BJ (cell line): ENCODE data around the gene RIMKLB. TPM values are rescaled to one million over a fixed set of nuclear protein-coding genes. Genes with fewer than 3 reads are reported as not detected.

Source experiments
- CTCF ChIA-PET: fragments of 350-600 bp; formaldehyde crosslinking; extraction: SDS; loops from one replicate; lab custom pipeline; 2021; ENCODE audit warnings: antibody characterized with exemption, inconsistent platforms; lab: Yijun Ruan, JAX
- POLR2A ChIA-PET: fragments of 300-600 bp; sonication (Branson Sonifier 250); formaldehyde crosslinking; extraction: SDS; loops from one replicate; lab custom pipeline; 2021; ENCODE audit warnings: antibody characterized with exemption; lab: Charles Lee
- DNase-seq: peaks from one replicate; pipeline ENCODE4 v3.0.0-alpha.2; 2011; ENCODE audit warnings: low read depth
- H3K27me3 ChIP-seq: 2 replicates; pipeline ENCODE4 v1.6.0; 2011; ENCODE audit warnings: low read length; ENCODE audit not compliant: control insufficient read depth, insufficient read depth
- H3K36me3 ChIP-seq: 2 replicates; pipeline ENCODE4 v1.5.1; 2011; ENCODE audit warnings: low read length; ENCODE audit not compliant: control insufficient read depth, insufficient read depth
- H3K4me3 ChIP-seq: 2 replicates; pipeline ENCODE4 v1.5.1; 2011; ENCODE audit warnings: low read depth, mild to moderate bottlenecking, control low read depth, low read length
- polyA plus RNA-seq: library from polyadenylated mRNA; depleted of rRNA; stranded (reverse); fragments of >200 nt; gene quantifications from 2 replicates; pipeline ENCODE4 v1.2.3, GENCODE V29; 2011
- TF ChIP-seq, protein P1 (sequence below): IDR thresholded peaks from 2 replicates; pipeline ENCODE4 v1.5.1; 2011; ENCODE audit warnings: low read depth, mild to moderate bottlenecking, control low read depth, inconsistent platforms, low read length, moderate library complexity; ENCODE audit not compliant: insufficient read depth

The RIMKLB gene
- polyA plus RNA-seq, 1 experiment: 9.7 TPM

DNA sequence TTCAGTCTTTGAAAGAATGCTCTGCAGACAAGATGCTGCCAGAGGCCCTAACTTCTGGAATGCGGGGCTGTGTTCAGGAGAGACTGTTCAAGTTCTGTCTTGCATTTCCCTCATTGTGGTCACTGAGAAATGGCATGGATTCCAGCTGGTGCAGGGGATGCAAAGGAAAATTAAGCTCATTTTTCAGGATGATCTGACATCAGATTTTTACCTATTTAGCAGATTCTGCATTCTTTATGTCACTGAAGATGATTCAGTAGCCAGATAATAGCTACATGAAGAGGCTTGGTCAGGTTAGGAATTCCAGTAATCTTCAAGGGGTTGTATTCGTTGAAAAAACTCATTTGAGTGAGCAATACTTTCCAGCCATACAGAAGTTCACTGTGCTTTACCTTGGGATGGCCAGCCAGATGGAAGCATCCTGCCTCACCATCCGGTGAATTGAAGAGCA lies 19.1 kb upstream of the RIMKLB start:
- TF ChIP-seq, protein P1, sequence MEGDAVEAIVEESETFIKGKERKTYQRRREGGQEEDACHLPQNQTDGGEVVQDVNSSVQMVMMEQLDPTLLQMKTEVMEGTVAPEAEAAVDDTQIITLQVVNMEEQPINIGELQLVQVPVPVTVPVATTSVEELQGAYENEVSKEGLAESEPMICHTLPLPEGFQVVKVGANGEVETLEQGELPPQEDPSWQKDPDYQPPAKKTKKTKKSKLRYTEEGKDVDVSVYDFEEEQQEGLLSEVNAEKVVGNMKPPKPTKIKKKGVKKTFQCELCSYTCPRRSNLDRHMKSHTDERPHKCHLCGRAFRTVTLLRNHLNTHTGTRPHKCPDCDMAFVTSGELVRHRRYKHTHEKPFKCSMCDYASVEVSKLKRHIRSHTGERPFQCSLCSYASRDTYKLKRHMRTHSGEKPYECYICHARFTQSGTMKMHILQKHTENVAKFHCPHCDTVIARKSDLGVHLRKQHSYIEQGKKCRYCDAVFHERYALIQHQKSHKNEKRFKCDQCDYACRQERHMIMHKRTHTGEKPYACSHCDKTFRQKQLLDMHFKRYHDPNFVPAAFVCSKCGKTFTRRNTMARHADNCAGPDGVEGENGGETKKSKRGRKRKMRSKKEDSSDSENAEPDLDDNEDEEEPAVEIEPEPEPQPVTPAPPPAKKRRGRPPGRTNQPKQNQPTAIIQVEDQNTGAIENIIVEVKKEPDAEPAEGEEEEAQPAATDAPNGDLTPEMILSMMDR: no peak
- POLR2A ChIA-PET: no interaction called here
- no peak for DNase-seq
- H3K36me3 ChIP-seq: no peaks in the 10 kb centered on the region
- H3K27me3 ChIP-seq: no peaks in the 10 kb centered on the region
- CTCF ChIA-PET: interaction anchor here (0.6 to 3.9 kb wide), 4 partner anchors 25 to 212 kb away, joined by 3 to 23 read pairs (median 10); no protein-coding TSS in a partner anchor
- H3K4me3 ChIP-seq: no peak overlapping the region

DNA sequence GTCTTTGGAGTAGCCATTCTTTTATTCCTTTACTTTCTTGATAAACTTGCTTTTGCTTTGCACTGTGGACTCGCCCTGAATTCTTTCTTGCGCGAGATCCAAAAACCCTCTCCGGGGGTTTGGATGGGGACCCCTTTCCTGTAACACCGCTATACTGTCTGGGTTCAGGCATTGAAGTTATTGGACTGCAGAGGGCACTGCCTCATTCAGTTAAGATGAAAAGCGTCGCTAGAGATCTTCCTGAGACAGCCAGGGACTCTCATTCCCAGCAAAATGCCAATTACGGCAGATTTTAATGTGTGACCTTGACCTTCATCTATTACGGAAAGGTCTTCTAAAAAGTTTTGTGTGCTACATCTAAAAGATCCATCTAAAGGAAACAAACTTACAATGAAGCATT lies 17.3 kb upstream of the RIMKLB start:
- TF ChIP-seq, protein P1: no peak
- POLR2A ChIA-PET: no interaction called here

DNA sequence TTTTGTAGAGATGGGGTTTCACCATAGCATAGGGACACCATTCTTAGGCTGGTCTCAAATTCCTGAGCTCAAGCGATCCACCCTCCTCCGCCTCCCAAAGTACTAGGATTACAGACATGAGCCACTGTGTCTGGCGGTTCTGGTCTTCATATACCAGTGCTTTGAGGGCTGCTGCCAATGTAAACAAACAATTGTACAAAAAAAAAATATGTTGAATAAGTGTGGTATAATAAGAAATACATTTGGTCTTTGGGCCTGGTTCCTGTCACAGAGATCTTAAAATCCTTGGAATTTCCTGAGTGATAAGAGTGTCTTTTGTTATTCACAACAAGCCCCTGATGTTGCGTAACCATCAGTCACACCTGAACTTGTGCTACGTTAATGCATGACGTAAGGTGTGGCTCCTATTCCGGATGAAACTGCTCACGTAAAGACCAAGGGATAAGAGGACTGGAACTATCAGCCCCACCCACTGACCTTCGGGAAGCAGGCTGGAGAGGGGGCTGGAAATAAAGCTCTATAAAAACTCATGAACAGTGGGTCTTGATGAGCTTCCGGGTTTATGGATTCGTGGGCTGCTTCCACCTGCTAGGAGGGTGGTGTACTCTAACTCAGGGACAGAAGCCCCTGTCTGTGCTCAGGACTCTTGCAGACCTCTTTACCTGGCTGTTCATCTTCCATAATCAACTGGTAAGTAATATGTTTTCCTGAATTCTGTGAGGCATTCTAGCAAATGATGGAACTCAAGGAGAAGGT lies 16.5 kb upstream of the RIMKLB start:
- CTCF ChIA-PET: interaction anchor here (0.5 to 5.3 kb wide), 27 partner anchors 10 to 368 kb away, joined by 3 to 43 read pairs (median 3); partner anchors contain the start of genes A2ML1, MFAP5 and RIMKLB
- Histone ChIP-seq H3K4me3 (no peak overlapping the region), H3K36me3 (no peaks in the 10 kb centered on the region), H3K27me3 (no peaks in the 10 kb centered on the region)
- POLR2A ChIA-PET: interaction anchor here (1.0 kb wide), 1 partner anchor 137 kb away, joined by 4 read pairs; no protein-coding TSS in a partner anchor
- DNase-seq: no peak
- TF ChIP-seq, protein P1: no peak

More for the DNA sequence above, 17.3 kb upstream of the RIMKLB start:
- DNase-seq: no peak
- no peak overlapping the region for H3K4me3 ChIP-seq
- no peaks in the 10 kb centered on the region for H3K27me3 ChIP-seq
- H3K36me3 ChIP-seq: no peaks in the 10 kb centered on the region
- CTCF ChIA-PET: interaction anchor here (1.3 to 5.3 kb wide), 6 partner anchors 20 to 358 kb away, joined by 3 to 43 read pairs (median 12); no protein-coding TSS in a partner anchor

DNA sequence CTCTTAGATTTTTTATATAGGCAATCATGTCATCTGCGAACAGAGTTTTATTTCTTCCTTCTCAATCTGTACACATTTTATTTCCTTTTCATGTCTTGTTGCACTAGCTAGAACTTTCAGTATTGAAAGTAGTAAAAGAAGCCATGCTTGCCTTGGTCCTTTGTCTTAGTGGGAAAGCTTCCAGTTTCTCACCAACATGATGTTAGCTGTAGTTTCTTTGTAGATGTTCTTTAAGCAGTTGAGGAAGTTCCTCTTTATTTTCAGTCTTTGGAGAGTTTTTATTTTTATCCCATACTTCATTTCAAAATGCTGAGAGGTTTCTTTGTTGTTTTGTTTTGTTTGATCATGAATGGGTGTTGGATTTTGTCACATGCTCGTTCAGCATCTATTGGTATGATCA lies 12.7 kb upstream of the RIMKLB start:
- TF ChIP-seq, protein P1: no peak

More for the DNA sequence above, 12.7 kb upstream of the RIMKLB start:
- Histone ChIP-seq H3K27me3 (no peaks in the 10 kb centered on the region), H3K4me3 (no peak overlapping the region), H3K36me3 (no peaks in the 10 kb centered on the region)
- CTCF ChIA-PET: interaction anchor here (1.4 to 5.3 kb wide), 3 partner anchors 139 to 206 kb away, joined by 8 to 42 read pairs (median 10); no protein-coding TSS in a partner anchor
- POLR2A ChIA-PET: no interaction called here
- DNase-seq: no peak
